NT2/D1 (cell line): ENCODE results near the gene ANKRD60.

Experiments
- SUZ12 ChIP-seq: IDR thresholded peaks from 2 replicates; pipeline ENCODE4 v1.6.1; 2011; ENCODE audit not compliant: insufficient read length, insufficient read depth; ENCODE audit errors: extremely low read depth
- YY1 ChIP-seq: IDR thresholded peaks from 2 replicates; pipeline ENCODE4 v1.6.1; 2011; ENCODE audit not compliant: insufficient read length, insufficient read depth
- ZNF274 ChIP-seq: IDR thresholded peaks from 2 replicates; pipeline ENCODE4 v1.6.1; 2011; ENCODE audit warnings: mild to moderate bottlenecking, low read depth, low read length

DNA sequence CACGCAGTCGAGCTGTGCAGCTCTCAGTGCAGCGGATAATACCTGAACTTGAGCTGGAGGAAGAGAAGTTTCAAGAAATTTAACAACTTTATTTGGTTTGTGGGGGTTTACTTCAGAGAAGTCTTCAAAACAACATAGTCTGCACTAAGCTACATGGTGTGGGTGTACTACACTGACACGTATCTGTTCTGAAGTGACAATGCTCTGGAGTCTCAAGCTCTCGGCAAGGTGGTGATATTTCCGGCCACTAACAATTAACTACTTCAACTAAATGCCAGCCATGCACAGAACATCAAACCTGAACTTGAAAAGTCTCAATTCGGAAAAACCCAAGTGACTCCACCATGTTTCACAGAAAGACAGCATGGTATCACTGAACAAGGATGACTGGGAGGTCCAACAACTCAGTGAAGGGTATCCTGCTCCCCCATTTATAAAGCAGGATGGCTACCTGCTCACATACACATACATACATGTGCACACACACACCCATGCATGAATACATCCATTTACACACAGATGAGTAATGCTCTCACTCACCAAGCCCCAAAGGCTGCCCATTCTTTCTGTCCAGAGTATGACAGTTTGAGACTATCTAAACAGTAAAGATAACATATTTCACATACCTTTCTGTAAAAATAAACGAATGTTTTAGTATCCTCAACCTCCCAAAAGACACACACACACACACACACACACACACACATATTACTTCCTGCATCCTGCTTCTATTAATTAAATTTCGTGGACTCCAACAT lies 15.4 kb upstream of the ANKRD60 start:
- no peak for TF ChIP-seq SUZ12
- no peak for TF ChIP-seq YY1
- no peak for TF ChIP-seq ZNF274
